GM21825 (cell line): Measurements from ENCODE around the gene ZSWIM3.
A peak's percentile ranks its signal among the peaks of the same experiment; 100 is the strongest.

ENCODE experiments used
- ATAC-seq: cut with Tn5 transposase; IDR thresholded peaks from one replicate; pipeline ENCODE4 v1.9.1; 2021; ENCODE audit warnings: mild to moderate bottlenecking, moderate library complexity; ENCODE audit not compliant: unreplicated experiment

ZSWIM3 gene

GRCh38 chr20:45832619-45833018 lies 24.8 kb upstream of the ZSWIM3 start:
- ATAC-seq: no peak

GRCh38 chr20:45833030-45833882 lies 24.2 kb upstream of the ZSWIM3 start, which contains the start of gene SNX21:
TSS of gene SNX21 (plus strand) at chr20:45833799. CDS start at chr20:45833920, 121 bp downstream.
- ATAC-seq: no peak

GRCh38 chr20:45833883-45834796 lies 23.3 kb upstream of the ZSWIM3 start:
- no peak for ATAC-seq

GRCh38 chr20:45834797-45835161 lies 22.6 kb upstream of the ZSWIM3 start:
- no peak for ATAC-seq

GRCh38 chr20:45835329-45835765 lies 22.1 kb upstream of the ZSWIM3 start:
- no peak for ATAC-seq

GRCh38 chr20:45835825-45836224 lies 21.6 kb upstream of the ZSWIM3 start:
- no peak for ATAC-seq

- no peak for ATAC-seq
These were observed 20.6 kb upstream of the ZSWIM3 start for GRCh38 chr20:45836841-45837240.

GRCh38 chr20:45840700-45841198 lies 16.7 kb upstream of the ZSWIM3 start:
- no peak for ATAC-seq

- ATAC-seq: no peak
These were observed 15.8 kb upstream of the ZSWIM3 start for GRCh38 chr20:45841407-45842129.

- no peak for ATAC-seq
These were observed 15.1 kb upstream of the ZSWIM3 start for GRCh38 chr20:45842169-45842812.

GRCh38 chr20:45843506-45843905 lies 13.9 kb upstream of the ZSWIM3 start:
- no peak for ATAC-seq

- ATAC-seq: no peak
These were observed 12.0 kb upstream of the ZSWIM3 start for GRCh38 chr20:45845452-45845851.

- ATAC-seq: no peak
These were observed 9.0 kb upstream of the ZSWIM3 start for GRCh38 chr20:45848421-45848820.

- ATAC-seq: no peak
These were observed 8.3 kb upstream of the ZSWIM3 start for GRCh38 chr20:45848969-45849582.

- no peak for ATAC-seq
These were observed 7.2 kb upstream of the ZSWIM3 start for GRCh38 chr20:45850238-45850637.

GRCh38 chr20:45850926-45851325 lies 6.5 kb upstream of the ZSWIM3 start:
- no peak for ATAC-seq

GRCh38 chr20:45851501-45851900 lies 5.9 kb upstream of the ZSWIM3 start:
- ATAC-seq: no peak

- no peak for ATAC-seq
These were observed 5.1 kb upstream of the ZSWIM3 start for GRCh38 chr20:45852326-45852725.

- ATAC-seq: no peak
These were observed 3.9 kb upstream of the ZSWIM3 start for GRCh38 chr20:45853484-45853883.

GRCh38 chr20:45857882-45858216 lies 435 bp downstream of the ZSWIM3 start:
- peak; percentile 28 for ATAC-seq
